GM18511 (cell line): ENCODE results near the gene VWC2L.

ENCODE experiments used
- ATAC-seq: cut with Tn5 transposase; IDR thresholded peaks from one replicate; pipeline ENCODE4 v1.9.1; 2021; ENCODE audit warnings: mild to moderate bottlenecking, moderate library complexity; ENCODE audit not compliant: unreplicated experiment

VWC2L gene

DNA sequence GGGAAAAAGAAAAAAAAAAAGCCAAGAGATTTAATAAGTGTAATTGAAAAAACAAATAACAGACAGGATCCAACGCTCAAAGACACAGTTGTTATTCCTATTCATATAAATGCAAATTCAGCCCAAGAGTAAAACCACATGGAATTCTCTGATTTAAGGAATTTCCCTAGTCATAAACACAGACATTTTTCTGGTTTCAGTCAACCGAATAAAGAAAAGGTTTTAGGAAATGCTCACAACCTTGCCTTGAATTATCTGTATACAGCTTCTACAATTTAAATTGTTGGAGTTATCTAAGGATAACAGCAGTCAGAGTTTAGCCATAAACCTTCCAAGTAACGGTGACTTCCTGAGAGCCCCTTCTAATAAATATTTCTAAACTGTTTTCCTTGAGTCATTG lies 122.7 kb downstream of the VWC2L start:
- no peak for ATAC-seq

DNA sequence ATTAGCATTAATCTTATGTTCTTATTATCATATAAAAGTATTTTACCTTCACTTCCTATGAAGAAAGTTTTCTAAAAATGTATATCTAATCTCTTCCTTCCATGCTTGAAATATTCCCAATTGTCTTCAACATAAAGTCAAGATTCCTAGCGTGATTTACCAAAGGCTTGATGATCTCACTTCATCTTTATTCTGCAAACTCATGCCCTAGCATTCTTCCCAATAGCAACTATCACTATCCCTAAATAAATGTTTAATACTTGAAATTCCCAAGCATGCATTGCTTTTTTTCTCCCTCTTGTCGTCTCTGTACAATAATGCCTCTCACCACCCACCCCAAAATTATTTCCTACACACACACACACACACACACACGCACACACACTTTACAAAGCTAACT lies 125.8 kb downstream of the VWC2L start:
- no peak for ATAC-seq

DNA sequence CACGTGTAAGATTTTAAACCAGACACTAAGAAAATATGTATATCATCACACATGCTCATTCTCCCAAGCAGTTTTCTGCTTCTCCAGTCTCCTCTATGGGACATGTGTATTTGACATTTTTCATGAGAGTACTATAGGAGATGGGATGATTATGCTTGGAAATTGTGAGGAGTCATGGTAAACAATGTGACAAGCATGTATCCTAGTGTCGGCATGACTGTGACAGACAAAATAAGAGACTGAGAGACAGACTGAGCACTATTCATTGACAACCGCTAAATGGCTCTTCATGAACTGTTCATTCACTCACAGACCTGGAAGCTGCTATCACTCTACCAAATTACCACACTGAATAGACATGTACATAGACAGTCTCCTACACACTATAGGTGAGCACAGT lies 127.1 kb downstream of the VWC2L start:
- ATAC-seq, result no peak

DNA sequence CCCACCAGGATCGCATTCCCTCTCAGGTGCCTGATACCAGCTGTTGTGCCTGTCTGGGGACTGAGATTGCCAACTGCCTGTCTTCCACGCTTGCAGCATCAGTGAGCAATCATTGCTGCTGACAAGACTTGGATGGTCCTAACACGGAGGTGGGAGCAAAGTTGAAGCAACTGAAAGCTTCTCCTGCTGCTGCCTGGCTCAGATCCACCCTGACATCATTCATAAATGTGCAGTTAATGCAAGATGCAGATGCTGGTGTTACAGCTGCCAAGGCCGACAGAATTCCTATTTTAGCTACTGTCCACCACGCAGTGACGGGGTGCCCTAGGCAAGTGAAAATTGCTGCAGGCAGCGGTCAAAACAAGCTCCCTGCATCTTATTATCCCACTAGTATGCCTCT lies 131.4 kb downstream of the VWC2L start:
- no peak for ATAC-seq

DNA sequence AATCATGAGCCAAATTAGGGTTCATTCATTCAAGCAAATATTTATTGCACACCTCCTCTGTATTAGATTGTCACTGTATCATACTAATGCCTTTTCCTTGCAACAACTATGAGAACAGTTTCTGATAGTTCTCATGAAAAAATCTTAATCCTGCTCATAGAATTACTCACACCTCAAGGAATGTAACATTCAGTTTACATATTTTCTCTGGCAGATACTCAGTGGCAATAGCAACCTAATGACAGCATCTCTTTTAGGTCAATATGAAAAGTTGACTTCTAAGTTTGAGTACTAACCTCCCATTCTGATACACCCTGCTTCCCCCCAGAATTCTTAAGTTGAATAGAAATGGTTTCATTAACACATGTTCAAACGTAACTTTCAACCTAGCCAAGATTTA lies 132.0 kb downstream of the VWC2L start:
- no peak for ATAC-seq

DNA sequence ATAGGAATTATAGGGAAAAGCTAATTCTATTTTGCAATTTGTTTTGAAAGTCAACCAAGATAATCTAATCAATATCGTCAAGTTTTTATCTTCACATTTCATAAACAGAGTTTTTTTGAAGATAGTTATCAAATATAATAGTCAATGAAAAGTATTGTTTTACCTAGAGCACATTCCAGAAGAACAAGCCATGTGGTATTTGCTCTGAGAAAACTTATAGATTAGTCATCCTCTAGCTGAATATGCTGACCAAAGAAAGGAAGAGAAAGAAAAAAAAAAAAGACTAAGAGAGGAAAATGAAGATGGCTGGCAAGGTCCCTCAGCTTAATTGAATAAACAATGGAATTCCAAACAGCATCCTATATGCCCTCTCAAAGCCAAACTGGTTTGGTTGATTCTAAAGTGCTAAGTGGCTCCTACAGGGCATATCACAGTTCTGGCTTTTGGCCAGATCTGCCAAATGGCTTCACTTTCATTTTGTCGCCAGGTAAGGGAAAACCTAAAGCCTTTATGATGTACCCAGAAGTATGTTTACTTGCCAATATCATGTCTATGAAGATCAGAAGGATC lies 132.6 kb downstream of the VWC2L start:
- ATAC-seq, result no peak

DNA sequence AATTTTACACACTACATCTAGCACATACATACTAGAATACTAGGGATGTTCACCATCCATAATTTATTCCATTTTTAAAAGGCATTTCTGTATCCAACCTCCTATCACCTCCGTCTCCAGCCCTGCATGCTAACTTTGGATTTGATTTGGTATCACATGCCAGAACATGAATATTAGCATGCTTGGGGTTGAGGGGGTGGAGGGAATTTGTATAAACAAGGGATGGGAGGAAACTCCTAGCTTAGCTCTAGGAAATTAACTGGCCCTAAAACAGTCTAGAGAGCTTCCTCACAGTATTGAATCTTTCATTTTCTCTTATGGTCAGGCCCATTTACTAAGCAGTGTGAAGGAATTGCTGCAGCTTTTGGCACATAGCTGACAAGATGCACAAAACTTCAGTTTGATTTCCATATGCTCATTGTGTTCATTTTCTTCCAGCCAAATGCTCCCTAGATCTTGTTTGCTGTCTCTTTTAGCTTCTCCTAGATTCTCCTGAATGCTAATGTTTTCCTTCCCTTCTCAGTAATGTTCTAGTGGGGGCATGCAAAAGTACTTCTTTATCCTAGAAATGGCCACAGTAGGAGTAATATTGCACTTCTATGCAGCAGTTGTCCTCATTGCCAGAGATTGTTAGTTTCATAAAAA lies 135.2 kb downstream of the VWC2L start:
- ATAC-seq, result no peak

DNA sequence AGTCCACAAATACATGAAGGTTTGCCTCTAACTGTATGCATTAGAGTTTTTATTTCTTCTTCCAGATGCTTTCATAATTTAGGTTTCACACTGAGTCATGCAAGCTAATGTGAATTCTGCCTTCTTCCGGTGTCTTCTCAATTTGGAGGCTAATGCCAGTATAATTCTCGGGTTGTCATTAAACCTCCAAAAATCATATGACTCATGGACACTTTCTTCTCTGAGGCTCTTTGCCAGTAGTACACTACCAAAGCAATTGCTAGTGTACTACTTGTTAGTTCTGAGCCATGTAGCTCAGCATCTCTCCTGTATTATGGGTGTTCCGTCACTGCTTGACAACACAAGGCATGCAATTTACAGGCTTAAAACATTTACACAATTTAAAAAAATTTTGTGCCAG lies 137.1 kb downstream of the VWC2L start:
- no peak for ATAC-seq

DNA sequence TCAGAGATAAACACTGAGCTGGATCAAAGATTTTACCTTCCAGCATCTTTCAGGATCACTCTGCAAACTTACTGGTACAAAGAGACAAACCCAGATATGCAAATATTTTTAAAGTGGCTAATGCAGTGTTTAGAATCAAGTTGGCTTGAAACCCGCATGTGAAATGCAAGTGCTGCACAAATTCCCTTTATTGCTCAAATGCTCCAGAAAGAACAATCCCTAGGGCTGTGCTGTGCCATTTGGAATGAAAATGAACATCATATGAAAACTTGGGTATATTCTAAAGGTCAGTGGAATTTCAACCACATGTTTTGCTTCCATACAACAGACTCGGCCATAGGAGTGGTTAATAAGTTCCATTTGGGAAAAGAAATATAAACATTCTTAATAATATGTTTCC lies 139.1 kb downstream of the VWC2L start:
- no peak for ATAC-seq

DNA sequence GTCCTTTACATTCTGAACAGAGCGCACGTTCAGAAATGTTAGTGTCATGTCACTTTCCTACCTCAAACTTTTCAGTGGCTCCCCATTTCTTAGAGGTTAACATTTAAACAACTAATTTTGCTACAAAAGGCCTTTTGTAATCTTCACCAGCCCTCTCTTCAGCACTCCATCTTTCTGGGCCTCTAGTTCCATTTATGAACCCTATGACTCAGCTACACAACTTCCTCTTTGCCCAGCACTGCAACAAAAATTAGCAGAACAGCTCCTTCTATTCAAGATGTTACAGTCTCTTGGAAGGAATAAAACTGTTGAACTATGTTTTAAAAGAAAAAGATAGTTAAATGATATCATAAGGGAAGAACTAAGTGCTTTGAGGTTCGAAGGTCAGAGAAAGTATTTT lies 139.9 kb downstream of the VWC2L start:
- ATAC-seq, result no peak

DNA sequence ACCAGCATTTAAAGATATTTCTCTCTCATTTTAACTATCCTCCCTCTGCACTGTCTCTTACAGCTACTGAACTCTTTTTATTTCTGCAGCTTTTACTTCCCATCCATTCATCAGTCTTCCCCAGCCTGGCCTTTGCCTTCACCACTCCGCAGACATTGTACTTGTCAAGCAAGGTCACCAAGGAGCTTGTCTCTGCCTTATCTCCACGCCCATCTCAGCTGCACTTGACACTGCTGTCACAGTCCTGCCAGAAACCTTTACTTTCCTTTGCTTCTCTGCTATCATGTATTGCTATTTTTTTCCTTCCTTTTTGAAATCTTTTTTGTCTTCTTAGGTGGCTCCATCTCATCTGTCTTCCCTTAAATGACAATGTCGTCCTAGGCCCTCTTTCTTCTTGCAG lies 147.0 kb downstream of the VWC2L start:
- ATAC-seq, result no peak

DNA sequence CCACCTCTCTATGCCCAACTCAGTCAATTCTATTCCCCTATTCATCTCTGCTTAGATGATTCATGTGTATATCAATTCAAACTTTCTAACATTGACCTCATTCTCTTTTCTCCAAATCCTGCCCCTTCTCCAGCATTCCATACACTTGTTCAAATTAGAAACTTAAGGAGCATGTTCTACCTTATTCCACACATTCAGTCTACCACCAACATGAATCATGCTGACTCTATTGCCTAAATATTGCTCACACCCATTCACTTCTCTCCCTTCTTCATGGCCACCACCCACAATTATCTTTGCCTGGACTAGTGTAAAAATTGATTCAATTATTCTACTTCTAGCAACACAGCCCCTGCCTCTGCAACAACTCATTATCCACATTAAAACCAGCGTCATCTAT lies 147.5 kb downstream of the VWC2L start:
- ATAC-seq, result no peak

DNA sequence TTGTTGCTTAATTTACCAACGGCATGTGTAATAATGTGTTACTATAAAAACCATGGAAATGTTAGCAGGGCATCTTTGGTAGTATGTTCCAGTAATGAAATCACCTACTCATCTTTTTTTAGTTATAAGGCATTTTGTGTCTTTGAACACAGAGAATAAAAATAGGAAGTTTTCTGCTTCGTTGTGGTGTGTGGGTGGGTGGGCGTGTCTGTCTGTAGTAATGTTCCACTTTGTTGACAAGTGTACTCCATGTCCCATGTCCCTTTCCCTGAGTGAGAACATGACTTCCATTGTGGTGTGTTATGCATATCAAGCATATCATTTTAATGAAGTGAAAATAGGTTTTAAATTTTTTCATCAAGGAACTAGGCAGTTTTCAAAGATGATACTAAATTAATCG lies 149.3 kb downstream of the VWC2L start:
- ATAC-seq, result no peak

DNA sequence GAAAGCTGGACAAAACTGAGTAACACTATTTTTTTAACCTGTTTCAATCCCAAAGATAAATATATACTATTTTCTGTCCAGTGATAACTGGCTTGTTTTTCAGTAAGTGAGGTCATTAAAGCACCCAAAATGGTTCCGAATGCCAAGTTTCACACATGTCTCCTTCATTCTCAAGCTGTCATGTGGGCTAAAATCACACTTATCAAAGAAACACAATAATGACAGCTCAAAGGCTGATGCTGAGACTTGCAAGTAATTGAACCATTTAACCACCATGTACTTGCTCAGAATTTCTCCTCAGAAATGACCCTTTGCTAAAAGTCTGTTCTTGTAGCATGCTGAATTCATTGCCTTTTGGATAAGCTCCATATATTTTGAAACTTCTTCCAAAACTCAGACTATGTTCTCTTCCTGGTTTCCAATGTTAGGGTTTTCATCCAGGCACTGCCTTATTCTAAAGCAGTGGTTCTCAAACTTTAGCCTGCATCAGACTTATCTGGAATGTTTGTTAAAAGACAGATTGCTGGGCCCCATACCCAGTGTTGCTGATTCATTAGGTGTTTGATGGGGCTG lies 149.8 kb downstream of the VWC2L start:
- ATAC-seq, result no peak

DNA sequence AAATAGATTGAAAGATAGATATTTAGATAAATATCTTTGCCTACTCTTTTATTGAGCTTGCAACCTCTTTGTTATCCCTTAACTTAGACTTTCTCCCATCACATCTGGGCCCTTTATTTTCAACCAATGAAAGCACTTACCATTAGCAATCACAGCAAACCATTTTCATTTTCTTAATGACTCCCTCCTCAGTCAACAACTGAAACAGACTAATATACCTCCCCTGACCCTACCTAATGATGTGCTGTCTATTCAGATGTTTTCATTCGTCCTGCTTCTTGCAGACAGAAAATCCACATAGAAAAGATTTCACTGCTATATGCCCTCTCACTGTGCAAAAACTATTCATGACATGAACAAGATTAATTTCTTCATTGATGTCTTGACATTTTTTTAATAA lies 154.4 kb downstream of the VWC2L start:
- ATAC-seq, result no peak

DNA sequence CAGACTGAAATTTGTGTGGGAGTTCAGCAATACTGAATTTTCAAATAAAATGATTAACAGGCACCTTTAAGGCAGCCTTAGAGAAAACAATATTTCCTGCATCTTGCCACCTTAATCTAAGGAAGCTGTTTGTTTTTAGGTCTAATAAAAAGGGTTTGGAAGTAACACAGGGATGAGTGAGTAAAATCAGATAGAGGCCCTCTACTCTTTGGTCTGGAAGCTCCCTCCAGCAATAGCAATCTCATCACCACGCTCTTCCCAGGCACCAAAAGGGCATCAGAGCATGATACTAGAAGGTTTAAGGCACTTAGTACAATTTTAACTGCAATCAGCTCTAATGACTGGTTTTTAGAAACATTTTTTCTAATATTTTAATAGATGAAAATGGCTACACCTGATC lies 155.6 kb downstream of the VWC2L start:
- no peak for ATAC-seq

DNA sequence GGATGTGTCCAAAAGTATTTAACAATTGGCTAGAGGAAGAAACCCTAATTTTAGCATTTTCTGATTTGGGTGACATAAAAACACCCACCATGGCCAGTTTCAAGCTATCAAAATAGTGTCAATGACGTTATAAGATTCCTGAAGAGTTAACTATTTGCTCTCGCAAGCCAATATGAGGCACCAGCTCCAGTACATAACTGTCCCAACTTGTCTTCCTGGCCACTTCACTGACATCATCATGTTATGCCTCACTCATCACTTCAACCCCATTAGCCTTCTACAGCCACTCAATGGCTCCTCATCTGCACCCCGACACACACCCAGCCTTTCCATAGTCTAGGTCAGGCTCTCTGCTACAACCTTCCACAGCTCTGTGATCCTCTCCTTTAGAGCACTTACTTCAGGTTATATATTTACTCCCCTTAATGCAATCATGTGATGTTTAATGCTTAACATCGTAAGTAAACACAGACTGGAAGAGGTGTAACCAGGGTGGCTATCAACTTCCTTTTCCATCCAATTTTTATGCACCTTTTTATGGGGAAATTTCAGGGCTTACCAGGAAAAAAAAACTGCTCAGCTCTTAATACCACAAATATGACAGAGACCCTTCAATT lies 158.7 kb downstream of the VWC2L start:
- ATAC-seq, result no peak

DNA sequence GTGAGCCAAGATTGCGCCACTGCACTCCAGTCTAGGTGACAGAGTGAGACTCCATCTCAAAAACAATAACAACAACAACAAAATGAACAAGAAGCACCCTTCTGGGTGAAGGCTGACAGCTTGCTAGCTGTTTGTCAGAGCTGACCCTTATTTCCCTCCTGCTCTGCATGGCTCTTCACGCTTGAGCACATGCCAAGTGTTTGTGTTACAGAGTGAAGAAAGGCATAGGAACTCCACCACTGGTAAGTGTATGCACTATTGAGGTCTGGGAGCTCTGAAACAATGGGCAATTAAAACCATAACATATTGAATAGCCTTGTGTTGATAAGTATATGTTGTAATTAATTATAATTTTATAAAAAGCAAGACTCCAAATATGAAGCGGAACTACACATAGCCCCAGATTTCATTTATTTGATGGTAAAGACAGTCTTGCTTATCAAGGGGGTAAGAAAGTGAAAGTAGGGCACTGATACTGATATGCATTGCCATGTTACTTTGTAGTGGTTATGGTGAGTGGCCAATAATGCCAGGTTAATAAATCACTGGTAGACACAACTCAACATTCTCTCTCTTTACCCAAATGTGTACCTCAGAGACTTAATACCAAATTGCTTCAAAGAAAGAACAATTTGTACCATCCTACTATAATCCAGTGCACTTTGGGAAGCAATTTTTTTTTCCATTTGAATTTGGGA lies 163.4 kb downstream of the VWC2L start:
- ATAC-seq, result peak; percentile 48

DNA sequence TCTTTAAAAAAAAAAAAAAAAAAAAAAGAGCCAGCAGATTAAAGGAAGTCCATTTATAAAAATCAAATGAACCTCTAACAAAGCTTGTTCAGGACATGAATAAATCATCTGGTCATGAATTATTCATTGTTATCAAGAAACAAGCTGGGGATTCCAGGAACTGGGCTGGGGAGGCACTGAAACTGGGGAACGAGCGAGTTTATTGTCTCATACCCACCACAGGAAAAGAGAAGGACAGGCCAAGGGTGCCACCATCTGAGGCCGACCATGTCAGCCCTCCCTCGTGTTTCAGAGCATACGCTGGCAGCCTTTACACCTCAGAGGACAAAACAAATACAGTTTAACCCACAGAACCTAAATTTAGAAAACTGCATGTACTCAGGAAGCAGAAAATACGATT lies 164.2 kb downstream of the VWC2L start:
- ATAC-seq, result peak; percentile 41

DNA sequence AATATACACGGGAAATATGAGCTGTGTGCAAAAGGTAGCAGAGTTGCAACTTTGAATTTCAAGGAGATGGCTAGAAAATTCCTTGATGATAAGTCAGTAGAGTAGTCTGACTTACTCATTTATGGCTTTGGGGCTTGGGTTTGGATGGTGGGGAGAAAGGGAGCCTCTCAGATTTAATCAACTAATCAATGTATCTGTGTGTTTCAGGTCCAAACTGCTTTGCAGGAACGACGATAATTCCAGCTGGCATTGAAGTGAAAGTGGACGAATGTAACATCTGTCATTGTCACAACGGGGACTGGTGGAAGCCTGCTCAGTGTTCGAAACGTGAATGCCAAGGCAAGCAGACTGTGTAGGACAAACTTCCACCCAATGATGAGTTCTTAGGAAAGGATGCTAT lies 164.6 kb downstream of the VWC2L start:
- ATAC-seq, result peak; percentile 27

DNA sequence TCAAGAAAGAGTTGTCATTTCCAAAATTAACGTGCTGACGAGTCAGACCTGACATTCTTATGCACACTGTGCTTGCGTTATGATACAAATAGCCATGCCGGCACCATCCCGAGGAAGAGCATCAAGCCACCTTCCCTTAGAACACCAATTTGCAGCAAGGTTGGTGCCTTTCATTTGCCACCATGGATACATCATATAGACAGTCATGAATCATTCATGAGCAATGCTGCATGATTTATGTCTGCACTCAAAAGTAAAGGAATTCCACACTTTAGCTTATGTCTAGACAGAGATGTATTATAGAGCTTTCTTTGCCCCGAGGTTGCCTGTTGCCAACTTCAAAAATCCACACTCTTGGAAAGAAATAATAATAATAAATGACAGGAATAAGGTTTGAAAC lies 166.9 kb downstream of the VWC2L start:
- ATAC-seq, result no peak

DNA sequence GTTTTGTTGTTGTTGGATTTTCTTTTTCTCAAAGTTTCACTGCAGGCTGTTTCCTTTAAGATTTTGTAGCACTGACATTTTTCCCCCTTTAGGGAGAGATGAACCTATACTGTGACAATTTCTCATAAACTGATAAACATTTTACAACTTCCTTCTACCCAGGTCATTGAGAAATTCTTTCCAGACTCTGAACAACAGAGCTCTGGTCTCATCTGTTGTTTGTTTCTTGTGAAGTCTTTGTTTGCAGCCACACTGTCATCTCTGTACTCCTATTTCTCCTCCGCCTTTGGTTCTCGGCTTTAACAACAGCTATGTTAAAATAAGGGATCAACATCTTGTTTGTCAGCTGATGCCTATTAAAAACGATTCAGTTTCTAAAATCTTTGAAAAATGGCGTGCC lies 167.6 kb downstream of the VWC2L start:
- ATAC-seq, result no peak
